HG03354 (cell line): Measurements from ENCODE around the gene ARMC7.

Experiments used
- ATAC-seq: cut with Tn5 transposase; IDR thresholded peaks from one replicate; pipeline ENCODE4 v1.9.1; 2021; ENCODE audit warnings: mild to moderate bottlenecking; ENCODE audit not compliant: unreplicated experiment, poor library complexity, severe bottlenecking

ARMC7 gene

GRCh38 chr17:75077496-75078283 lies 32.1 kb upstream of the ARMC7 start:
- peak; percentile 33 for ATAC-seq

- peak; percentile 60 for ATAC-seq
Observed at GRCh38 chr17:75078284-75079022, 31.3 kb upstream of the ARMC7 start.

GRCh38 chr17:75079023-75079373 lies 30.8 kb upstream of the ARMC7 start:
- ATAC-seq, result peak; percentile 2

GRCh38 chr17:75081611-75082540 lies 27.9 kb upstream of the ARMC7 start:
- ATAC-seq, result no peak

GRCh38 chr17:75082683-75083082 lies 27.1 kb upstream of the ARMC7 start:
- no peak for ATAC-seq

- no peak for ATAC-seq
Observed at GRCh38 chr17:75084039-75084660, 25.6 kb upstream of the ARMC7 start.

- no peak for ATAC-seq
Observed at GRCh38 chr17:75086496-75087181, 23.1 kb upstream of the ARMC7 start.

GRCh38 chr17:75087182-75087557 lies 22.6 kb upstream of the ARMC7 start:
- ATAC-seq, result no peak

- ATAC-seq, result peak; percentile 57
Observed at GRCh38 chr17:75087558-75088453, 22.0 kb upstream of the ARMC7 start, which contains the start of gene SLC16A5. SLC16A5 (plus strand) TSS chr17:75087954; CDS start chr17:75093637, 5,683 bp downstream.

- peak; percentile 18 for ATAC-seq
Observed at GRCh38 chr17:75088465-75089417, 21.0 kb upstream of the ARMC7 start.

- ATAC-seq, result no peak
Observed at GRCh38 chr17:75090871-75091854, 18.6 kb upstream of the ARMC7 start.

- ATAC-seq, result no peak
Observed at GRCh38 chr17:75091855-75092327, 17.9 kb upstream of the ARMC7 start.

- no peak for ATAC-seq
Observed at GRCh38 chr17:75093548-75094158, 16.1 kb upstream of the ARMC7 start.

GRCh38 chr17:75094871-75095399 lies 14.8 kb upstream of the ARMC7 start:
- no peak for ATAC-seq

GRCh38 chr17:75096082-75096625 lies 13.6 kb upstream of the ARMC7 start:
- no peak for ATAC-seq
